HCT116 (cell line): Measurements from ENCODE around the gene TRAPPC1. TPM values are rescaled to one million over a fixed set of nuclear protein-coding genes. Genes with fewer than 3 reads are reported as not detected.

Source experiments
- ATAC-seq: fragments of 200-7000 bp; cut with Tn5 transposase; 2 replicates; pipeline ENCODE4 v1.9.1; 2020; ENCODE audit warnings: mild to moderate bottlenecking, moderate library complexity
- BruUV-seq: library from RNA; stranded (reverse); fragments of 400-500 nt; replicated peaks from 2 replicates; lab custom pipeline; 2021; lab: Mats Ljungman, UMichigan
- CTCF ChIA-PET: fragments of 300-600 bp; sonication (Branson Sonifier 250); formaldehyde crosslinking; loops from one replicate; lab custom pipeline; 2021; ENCODE audit warnings: antibody characterized with exemption; lab: Charles Lee
- POLR2A ChIA-PET: fragments of 300-600, 350-600 bp; sonication (Branson Sonifier 250); formaldehyde crosslinking; loops from one replicate; lab custom pipeline; 2021; ENCODE audit warnings: antibody characterized with exemption; lab: Charles Lee
- RAD21 ChIA-PET, 2 experiments: fragments of 300-600 bp; sonication (Branson Sonifier 250); formaldehyde crosslinking; loops; one replicate each; lab custom pipeline; 2023; ENCODE audit warnings: low total read pairs in 2 of 2; ENCODE audit not compliant: uncharacterized antibody in 2 of 2, unreplicated experiment in 2 of 2, low non-redundant PET in 1 of 2; lab: Charles Lee
- DNase-seq: peaks from one replicate; pipeline ENCODE4 v3.0.0-alpha.2; 2010; ENCODE audit warnings: low read depth, low spot score
- H2AFZ ChIP-seq: fragments of 200-600 bp; shearing (Covaris generic), sonication (generic); 2 replicates; pipeline ENCODE4 v1.6.1; 2017; ENCODE audit warnings: low read depth, mixed run types, mixed read lengths, antibody characterized with exemption, low read length; ENCODE audit not compliant: poor library complexity, severe bottlenecking
- H3K27ac ChIP-seq: 2 replicates; pipeline ENCODE4 v1.5.1; 2012; ENCODE audit warnings: low read depth, low read length
- H3K27me3 ChIP-seq: fragments of 200-600 bp; sonication (generic); 2 replicates; pipeline ENCODE4 v1.6.1; 2016; ENCODE audit warnings: mixed run types, low read length, mixed read lengths; ENCODE audit not compliant: insufficient read depth
- H3K36me3 ChIP-seq, 2 experiments: fragments of 200-500 bp in 1 of 2; fragments of 200-600 bp in 1 of 2; sonication (Bioruptor generic) in 1 of 2; sonication (generic) in 1 of 2; 2 replicates each; pipeline versions ENCODE4 v1.5.1 to v1.6.1; 2014 to 2016; ENCODE audit warnings: low read length in 2 of 2, inconsistent platforms in 1 of 2, mixed read lengths in 1 of 2, mixed run types in 1 of 2; ENCODE audit not compliant: insufficient read depth in 2 of 2, control insufficient read depth in 1 of 2
- H3K4me1 ChIP-seq, 2 experiments: fragments of 200-600 bp in 1 of 2; sonication (generic) in 1 of 2; 2 replicates each; pipeline versions ENCODE4 v1.5.1 to v1.6.1; 2012 to 2017; ENCODE audit warnings: low read length in 2 of 2, inconsistent platforms in 1 of 2, mild to moderate bottlenecking in 1 of 2, mixed read lengths in 1 of 2, mixed run types in 1 of 2, moderate library complexity in 1 of 2; ENCODE audit not compliant: insufficient read depth in 2 of 2, control insufficient read depth in 1 of 2
- H3K4me2 ChIP-seq: fragments of 200-600 bp; sonication (generic); 2 replicates; pipeline ENCODE4 v1.6.1; 2017; ENCODE audit warnings: mixed run types, low read length, mixed read lengths
- H3K4me3 ChIP-seq, 2 experiments: fragments of 200-600 bp in 1 of 2; sonication (generic) in 1 of 2; replicated peaks in 1 of 2; 2 replicates each; pipeline ENCODE4 v1.5.1; 2011 to 2016; ENCODE audit warnings: low read length in 2 of 2, control low read depth in 1 of 2, low read depth in 1 of 2, mild to moderate bottlenecking in 1 of 2, mixed read lengths in 1 of 2, mixed run types in 1 of 2
- H3K79me2 ChIP-seq: fragments of 200-600 bp; sonication (generic); 2 replicates; pipeline ENCODE4 v1.6.1; 2017; ENCODE audit warnings: mild to moderate bottlenecking, mixed run types, low read length, moderate library complexity, mixed read lengths; ENCODE audit not compliant: insufficient read depth
- H3K9ac ChIP-seq: fragments of 200-600 bp; sonication (generic); 2 replicates; pipeline ENCODE4 v1.6.1; 2016; ENCODE audit warnings: low read length, mixed read lengths
- H3K9me2 ChIP-seq: fragments of 200-600 bp; sonication (generic), shearing (Covaris generic); 2 replicates; pipeline ENCODE4 v1.6.1; 2017; ENCODE audit warnings: mixed run types, mild to moderate bottlenecking, moderate library complexity; ENCODE audit not compliant: insufficient read depth
- H3K9me3 ChIP-seq, 2 experiments: fragments of 200-500 bp in 1 of 2; fragments of 200-600 bp in 1 of 2; sonication (Bioruptor generic) in 1 of 2; sonication (generic) in 1 of 2; 2 replicates each; pipeline ENCODE4 v1.6.1; 2014 to 2017; ENCODE audit warnings: low read length in 2 of 2, mixed read lengths in 2 of 2, inconsistent platforms in 1 of 2, low read depth in 1 of 2, mild to moderate bottlenecking in 1 of 2, mixed run types in 1 of 2, moderate library complexity in 1 of 2; ENCODE audit not compliant: control insufficient read depth in 1 of 2, insufficient read depth in 1 of 2
- H4K20me1 ChIP-seq: fragments of 200-600 bp; sonication (generic), shearing (Covaris generic); 2 replicates; pipeline ENCODE4 v1.6.1; 2017; ENCODE audit warnings: mixed run types, mild to moderate bottlenecking, moderate library complexity; ENCODE audit not compliant: insufficient read depth
- CBX3 ChIP-seq: IDR thresholded peaks from 2 replicates; pipeline ENCODE4 v1.6.1; 2012; ENCODE audit warnings: low read depth
- CEBPB ChIP-seq: IDR thresholded peaks from 2 replicates; pipeline ENCODE4 v1.6.1; 2012; ENCODE audit warnings: low read depth
- EZH2phosphoT487 ChIP-seq: fragments of 200-600 bp; IDR thresholded peaks from 2 replicates; pipeline ENCODE4 v1.6.1; 2018; ENCODE audit warnings: antibody characterized with exemption, borderline replicate concordance
- JUND ChIP-seq: IDR thresholded peaks from 2 replicates; pipeline ENCODE4 v1.6.1; 2012
- POLR2A ChIP-seq: IDR thresholded peaks from 2 replicates; pipeline ENCODE4 v1.7.0; 2011; ENCODE audit warnings: borderline replicate concordance; ENCODE audit not compliant: insufficient read depth, insufficient read length; ENCODE audit errors: extremely low read depth
- POLR2AphosphoS5 ChIP-seq: IDR thresholded peaks from 2 replicates; pipeline ENCODE4 v1.6.1; 2011; ENCODE audit warnings: mild to moderate bottlenecking, low read depth, low read length, moderate library complexity
- RAD21 ChIP-seq: IDR thresholded peaks from 2 replicates; pipeline ENCODE4 v1.6.1; 2012; ENCODE audit warnings: low read depth, mild to moderate bottlenecking
- REST ChIP-seq: IDR thresholded peaks from 2 replicates; pipeline ENCODE4 v1.6.1; 2012; ENCODE audit warnings: low read depth
- SIN3A ChIP-seq: IDR thresholded peaks from 2 replicates; pipeline ENCODE4 v1.6.1; 2012; ENCODE audit warnings: low read depth
- SP1 ChIP-seq: IDR thresholded peaks from 2 replicates; pipeline ENCODE4 v1.6.1; 2012; ENCODE audit warnings: low read depth
- ZBTB33 ChIP-seq: IDR thresholded peaks from 2 replicates; pipeline ENCODE4 v1.6.1; 2011; ENCODE audit warnings: mild to moderate bottlenecking, low read length, moderate library complexity; ENCODE audit not compliant: insufficient replicate concordance; ENCODE audit errors: extremely low read depth
- ZFX ChIP-seq: fragments of 450-650 bp; IDR thresholded peaks from 2 replicates; pipeline ENCODE4 v1.6.1; 2017
- ZNF274 ChIP-seq: fragments of 200-500 bp; sonication (Bioruptor generic); IDR thresholded peaks from 2 replicates; pipeline ENCODE4 v1.6.1; 2014; ENCODE audit warnings: mild to moderate bottlenecking, low read depth, low read length, inconsistent platforms
- intact Hi-C: fragments of 100-400 bp; cut with micrococcal nuclease; formaldehyde crosslinking; loops from 2 replicates; pipeline ENCODE4 v1.10.0; 2022
- total RNA-seq: library from RNA; stranded (reverse); gene quantifications from one replicate; pipeline ENCODE4 v1.2.1, GENCODE V29; 2021; ENCODE audit not compliant: unreplicated experiment

TRAPPC1 gene
- total RNA-seq, 1 experiment from 2014 or later, result 123 TPM

DNA sequence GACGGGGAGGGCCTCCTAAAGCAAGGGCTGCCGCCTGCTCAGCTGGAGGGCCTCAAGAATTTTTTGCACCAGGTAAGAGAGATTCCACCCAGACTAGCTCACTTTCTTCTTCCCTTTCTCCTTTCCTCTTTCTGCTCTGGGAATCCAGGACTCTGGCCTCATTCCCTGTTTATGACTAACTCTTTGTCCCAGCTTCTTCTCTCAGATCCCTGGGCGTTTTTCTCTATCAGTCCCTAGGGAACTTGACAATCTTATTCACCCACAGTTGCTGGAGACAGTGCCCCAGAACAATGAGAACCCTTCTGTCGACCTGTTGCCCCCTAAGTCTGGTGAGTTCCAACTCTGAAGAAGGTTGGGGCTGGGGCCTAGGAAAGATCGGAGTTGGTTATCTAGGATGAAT, 15.9 kb upstream of the TRAPPC1 start:
- H3K36me3 ChIP-seq, result peaks cover 45 to 52% of the 10 kb centered on the region in 2 experiments
- DNase-seq (no peak), ATAC-seq (no peak)
- CTCF ChIA-PET, result interaction anchor here (1.4 kb wide), 1 partner anchor 94 kb away, joined by 3 read pairs; no protein-coding TSS in a partner anchor
- H3K9ac ChIP-seq, result no peak overlapping the region
- TF ChIP-seq CEBPB (no peak), SP1 (no peak), JUND (no peak), SIN3A (no peak), POLR2A (no peak), RAD21 (no peak)
- no peak overlapping the region for H3K27ac ChIP-seq
- H3K79me2 ChIP-seq, result no peaks in the 10 kb centered on the region
- POLR2A ChIA-PET, result no interaction called here
- no peak overlapping the region for H2AFZ ChIP-seq
- H3K9me3 ChIP-seq, result no peaks in the 10 kb centered on the region
- BruUV-seq, result no TSS peak
- no peaks in the 10 kb centered on the region for H3K4me1 ChIP-seq
- H3K27me3 ChIP-seq, result no peaks in the 10 kb centered on the region
- no peaks in the 10 kb centered on the region for H3K9me2 ChIP-seq
- no peaks in the 10 kb centered on the region for H4K20me1 ChIP-seq
- RAD21 ChIA-PET, result no interaction called here
- H3K4me3 ChIP-seq, result no peak overlapping the region
- H3K4me2 ChIP-seq, result no peak overlapping the region
- intact Hi-C loops, result no loop called here

GRCh38 chr17:7946441-7946840, 14.7 kb upstream of the TRAPPC1 start:
- ChIA-PET CTCF (interaction anchor here (1.4 kb wide), 1 partner anchor 95 kb away, joined by 3 read pairs; no protein-coding TSS in a partner anchor), POLR2A (interaction anchor here (0.7 kb wide), 2 partner anchors 8 to 14 kb away, joined by 3 read pairs; no protein-coding TSS in a partner anchor), RAD21 (no interaction called here)
- Histone ChIP-seq H3K4me3 (no peak overlapping the region), H3K9me2 (no peaks in the 10 kb centered on the region), H3K4me1 (no peaks in the 10 kb centered on the region), H3K9me3 (no peaks in the 10 kb centered on the region), H3K36me3 (peaks cover 45 to 54% of the 10 kb centered on the region in 2 experiments), H3K4me2 (no peak overlapping the region), H2AFZ (no peak overlapping the region), H3K79me2 (no peaks in the 10 kb centered on the region), H3K9ac (no peak overlapping the region), H4K20me1 (no peaks in the 10 kb centered on the region), H3K27me3 (no peaks in the 10 kb centered on the region), H3K27ac (no peak overlapping the region)
- no TSS peak for BruUV-seq
- TF ChIP-seq POLR2AphosphoS5, result no peak
- no peak for TF ChIP-seq RAD21
- TF ChIP-seq EZH2phosphoT487, result no peak
- TF ChIP-seq SP1, result no peak
- no peak for TF ChIP-seq JUND
- no peak for TF ChIP-seq REST
- no peak for TF ChIP-seq ZBTB33
- TF ChIP-seq ZNF274, result no peak
- TF ChIP-seq ZFX, result no peak
- no peak for TF ChIP-seq CBX3
- intact Hi-C loops, result no loop called here
- ATAC-seq, result no peak
- DNase-seq, result no peak
